ENCODE measurements around the gene NEFH. TPM values are rescaled to one million over a fixed set of nuclear protein-coding genes. Genes with fewer than 3 reads are reported as not detected.

The NEFH gene
- total RNA-seq, 1 donor from 2014 or later: 3.5 TPM

DNA sequence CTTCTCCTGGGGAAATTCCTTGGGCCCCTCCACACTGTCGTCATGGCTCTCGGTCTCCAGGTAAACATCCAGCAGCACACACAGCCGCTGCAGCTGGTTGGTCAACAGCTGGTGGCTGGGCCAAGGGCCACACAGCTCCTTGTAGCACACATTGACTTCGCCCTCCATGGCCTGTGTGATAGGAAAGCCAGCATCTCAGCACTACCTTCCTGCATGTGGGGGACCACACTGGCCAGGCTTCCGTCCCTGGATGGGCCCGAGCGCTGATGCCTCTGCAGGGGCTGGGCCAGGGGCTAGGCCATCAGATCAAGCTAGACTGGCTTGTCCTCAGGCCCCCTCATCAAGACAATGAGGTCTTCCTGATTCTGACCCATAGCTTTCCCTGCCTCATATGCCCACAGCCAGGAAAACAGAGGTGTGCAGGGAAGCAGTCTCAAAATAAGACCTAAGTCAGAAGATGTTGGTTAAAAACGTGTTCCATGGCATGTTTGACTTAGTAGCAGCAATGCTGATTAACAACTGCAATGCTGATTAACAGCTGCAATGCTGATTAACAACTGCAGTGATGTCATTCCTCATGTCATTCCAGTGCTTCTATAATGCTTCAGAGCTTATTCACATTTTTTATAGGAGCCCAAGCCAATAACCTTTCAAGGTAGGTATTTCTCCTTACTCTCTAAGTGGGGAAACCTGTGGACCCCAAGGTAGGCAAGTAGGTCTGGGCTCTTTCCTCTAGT lies 31.3 kb downstream of the NEFH start:
- H3K4me3 Mint-ChIP-seq (ENCODE audit: unreplicated experiment): no peak overlapping the region
- no peak overlapping the region for H3K27ac Mint-ChIP-seq (ENCODE audit: unreplicated experiment)
- H3K27me3 Mint-ChIP-seq (ENCODE audit: low read depth): no peaks in the 10 kb centered on the region
- TF ChIP-seq, protein P1, sequence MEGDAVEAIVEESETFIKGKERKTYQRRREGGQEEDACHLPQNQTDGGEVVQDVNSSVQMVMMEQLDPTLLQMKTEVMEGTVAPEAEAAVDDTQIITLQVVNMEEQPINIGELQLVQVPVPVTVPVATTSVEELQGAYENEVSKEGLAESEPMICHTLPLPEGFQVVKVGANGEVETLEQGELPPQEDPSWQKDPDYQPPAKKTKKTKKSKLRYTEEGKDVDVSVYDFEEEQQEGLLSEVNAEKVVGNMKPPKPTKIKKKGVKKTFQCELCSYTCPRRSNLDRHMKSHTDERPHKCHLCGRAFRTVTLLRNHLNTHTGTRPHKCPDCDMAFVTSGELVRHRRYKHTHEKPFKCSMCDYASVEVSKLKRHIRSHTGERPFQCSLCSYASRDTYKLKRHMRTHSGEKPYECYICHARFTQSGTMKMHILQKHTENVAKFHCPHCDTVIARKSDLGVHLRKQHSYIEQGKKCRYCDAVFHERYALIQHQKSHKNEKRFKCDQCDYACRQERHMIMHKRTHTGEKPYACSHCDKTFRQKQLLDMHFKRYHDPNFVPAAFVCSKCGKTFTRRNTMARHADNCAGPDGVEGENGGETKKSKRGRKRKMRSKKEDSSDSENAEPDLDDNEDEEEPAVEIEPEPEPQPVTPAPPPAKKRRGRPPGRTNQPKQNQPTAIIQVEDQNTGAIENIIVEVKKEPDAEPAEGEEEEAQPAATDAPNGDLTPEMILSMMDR (IDR thresholded peaks at IDR 0.05): no peak
- peaks cover 31% of the 10 kb centered on the region for H3K36me3 Mint-ChIP-seq (ENCODE audit: low read depth)
- no peaks in the 10 kb centered on the region for H3K9me3 Mint-ChIP-seq (ENCODE audit: low read depth)
- no peaks in the 10 kb centered on the region for H3K4me1 Mint-ChIP-seq (ENCODE audit: low read depth)
- peak; percentile 62 for DNase-seq (ENCODE audit: low spot score)

DNA sequence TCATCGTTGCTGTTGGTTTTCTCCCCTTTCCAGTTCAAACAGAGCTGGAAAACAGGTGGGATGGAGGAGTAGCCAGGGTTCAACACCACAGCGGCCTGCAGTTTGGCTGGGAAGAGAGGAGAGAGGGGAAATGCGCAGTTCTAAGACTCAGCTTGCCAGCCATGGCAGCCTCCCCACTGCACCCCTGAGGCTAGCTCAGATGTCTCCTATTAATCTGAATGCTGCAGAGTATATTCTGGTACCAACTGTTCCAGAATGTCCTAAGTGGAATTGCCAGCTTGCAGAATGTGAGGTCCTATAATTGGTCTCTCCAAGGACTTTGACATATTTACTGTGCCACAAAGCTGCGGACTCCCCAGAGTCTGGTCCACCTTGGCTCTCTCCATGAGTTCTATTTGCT lies 32.0 kb downstream of the NEFH start:
- Mint-ChIP-seq H3K36me3 (ENCODE audit: low read depth) (peaks cover 33% of the 10 kb centered on the region), H3K27ac (ENCODE audit: unreplicated experiment) (no peak overlapping the region), H3K4me1 (ENCODE audit: low read depth) (no peaks in the 10 kb centered on the region), H3K9me3 (ENCODE audit: low read depth) (no peaks in the 10 kb centered on the region), H3K27me3 (ENCODE audit: low read depth) (no peaks in the 10 kb centered on the region), H3K4me3 (ENCODE audit: unreplicated experiment) (no peak overlapping the region)
- DNase-seq (ENCODE audit: low spot score): peak; percentile 32
- TF ChIP-seq, protein P1 (IDR thresholded peaks at IDR 0.05): no peak

DNA sequence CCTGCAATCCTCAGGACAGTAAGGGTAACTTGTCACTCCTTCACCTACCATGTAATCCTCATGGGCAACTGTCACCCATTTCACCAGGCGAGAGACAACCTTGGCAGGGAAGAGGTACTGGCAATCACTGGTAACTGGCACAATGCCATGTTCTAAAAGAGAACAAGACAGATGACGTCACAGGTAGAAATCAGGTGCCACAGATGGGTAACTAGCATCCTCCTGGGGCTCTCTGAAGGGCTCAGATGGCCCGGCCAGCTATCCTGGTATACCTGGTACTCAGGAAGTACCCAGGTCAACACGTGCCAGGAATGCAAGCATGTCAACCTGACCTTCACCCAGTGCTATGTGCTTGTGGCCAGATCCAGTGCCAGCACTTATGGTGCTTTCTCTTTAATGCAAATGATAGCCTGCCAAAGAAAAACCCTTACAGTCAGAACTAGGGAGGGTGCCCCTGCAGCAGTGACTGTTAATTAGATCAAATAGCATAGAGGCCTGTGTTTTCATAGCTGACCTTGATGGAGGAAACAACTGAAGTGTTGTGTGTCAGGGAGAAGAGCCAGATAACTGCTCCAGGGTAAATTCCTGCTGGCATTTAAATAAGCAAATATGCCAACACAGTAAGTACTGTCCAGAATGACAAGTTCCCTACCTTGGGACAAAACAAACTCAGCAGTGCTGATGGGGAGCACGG lies 37.3 kb downstream of the NEFH start:
- no peaks in the 10 kb centered on the region for H3K9me3 Mint-ChIP-seq (ENCODE audit: low read depth)
- H3K4me3 Mint-ChIP-seq (ENCODE audit: unreplicated experiment): no peak overlapping the region
- H3K36me3 Mint-ChIP-seq (ENCODE audit: low read depth): peaks cover 40% of the 10 kb centered on the region

DNA sequence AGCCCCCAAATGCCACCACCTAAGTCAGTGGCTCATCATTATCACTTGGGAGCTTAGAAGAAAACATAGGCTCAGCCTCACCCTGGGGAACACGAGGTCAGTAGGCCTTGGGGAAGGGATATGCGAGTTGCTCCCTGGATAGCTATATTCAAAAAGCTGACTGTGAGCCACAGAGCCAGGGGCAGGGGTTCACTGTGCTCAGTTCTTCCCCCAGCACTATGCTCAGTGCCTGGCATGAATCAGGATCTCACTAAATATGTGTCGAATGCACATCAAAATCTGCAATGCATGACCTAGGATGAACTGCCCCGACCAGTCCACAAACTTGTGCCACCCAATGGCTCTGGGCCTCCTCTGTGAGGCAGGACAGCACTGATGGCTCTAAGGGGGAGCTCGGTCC lies 38.4 kb downstream of the NEFH start:
- Mint-ChIP-seq H3K4me1 (ENCODE audit: low read depth) (no peaks in the 10 kb centered on the region), H3K27me3 (ENCODE audit: low read depth) (no peaks in the 10 kb centered on the region), H3K4me3 (ENCODE audit: unreplicated experiment) (no peak overlapping the region), H3K27ac (ENCODE audit: unreplicated experiment) (no peak overlapping the region), H3K9me3 (ENCODE audit: low read depth) (no peaks in the 10 kb centered on the region), H3K36me3 (ENCODE audit: low read depth) (peaks cover 43% of the 10 kb centered on the region)
- TF ChIP-seq, protein P1 (IDR thresholded peaks at IDR 0.05): no peak
- no peak for DNase-seq (ENCODE audit: low spot score)

More for the DNA sequence above, 37.3 kb downstream of the NEFH start:
- no peak overlapping the region for H3K27ac Mint-ChIP-seq (ENCODE audit: unreplicated experiment)
- TF ChIP-seq, protein P1 (IDR thresholded peaks at IDR 0.05): no peak
- no peaks in the 10 kb centered on the region for H3K4me1 Mint-ChIP-seq (ENCODE audit: low read depth)
- no peak for DNase-seq (ENCODE audit: low spot score)
- no peaks in the 10 kb centered on the region for H3K27me3 Mint-ChIP-seq (ENCODE audit: low read depth)

DNA sequence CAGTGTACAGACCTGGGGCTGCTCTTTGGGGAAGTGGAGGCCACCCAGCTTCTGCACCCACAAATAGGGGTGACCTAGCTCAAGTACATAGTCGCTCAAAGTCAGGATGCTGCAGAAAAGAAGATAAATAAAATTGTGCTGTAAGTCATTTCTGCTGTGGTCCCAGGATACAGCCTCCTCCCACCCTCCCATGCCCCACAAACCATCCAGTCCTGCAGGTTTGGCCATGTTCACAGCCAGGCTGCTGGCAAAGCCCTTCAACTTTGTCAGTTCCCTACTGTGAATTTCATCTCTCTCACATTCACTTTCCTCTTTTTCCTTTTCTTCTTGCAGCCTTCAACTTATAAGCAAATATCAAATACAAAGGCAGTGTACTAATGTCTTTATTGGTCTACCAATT lies 40.0 kb downstream of the NEFH start:
- H3K9me3 Mint-ChIP-seq (ENCODE audit: low read depth): no peaks in the 10 kb centered on the region
- H3K27ac Mint-ChIP-seq (ENCODE audit: unreplicated experiment): no peak overlapping the region
- TF ChIP-seq, protein P1 (IDR thresholded peaks at IDR 0.05): no peak
- H3K36me3 Mint-ChIP-seq (ENCODE audit: low read depth): peaks cover 48% of the 10 kb centered on the region
- H3K4me3 Mint-ChIP-seq (ENCODE audit: unreplicated experiment): no peak overlapping the region
- H3K27me3 Mint-ChIP-seq (ENCODE audit: low read depth): no peaks in the 10 kb centered on the region
- no peaks in the 10 kb centered on the region for H3K4me1 Mint-ChIP-seq (ENCODE audit: low read depth)
- DNase-seq (ENCODE audit: low spot score): no peak
